Peyer's patch (tissue), 4 donors: ENCODE results near the gene ZNF891.

Source experiments
- POLR2A ChIP-seq, 2 donors: fragments of 450-650 bp; IDR thresholded peaks; one replicate each; pipeline ENCODE4 v1.5.1; 2017; ENCODE audit warnings: antibody characterized with exemption in 2 of 2, mild to moderate bottlenecking in 2 of 2, moderate library complexity in 2 of 2
- TF ChIP-seq, protein P1 (sequence below), 6 experiments: fragments of 450-650 bp in 4 of 6; fragments of 200-600 bp in 2 of 6; sonication (generic) in 1 of 6; IDR thresholded peaks; one replicate each; pipeline ENCODE4 v1.5.1; 2017 to 2019; ENCODE audit warnings: antibody characterized with exemption in 6 of 6, mild to moderate bottlenecking in 3 of 6, moderate library complexity in 1 of 6

DNA sequence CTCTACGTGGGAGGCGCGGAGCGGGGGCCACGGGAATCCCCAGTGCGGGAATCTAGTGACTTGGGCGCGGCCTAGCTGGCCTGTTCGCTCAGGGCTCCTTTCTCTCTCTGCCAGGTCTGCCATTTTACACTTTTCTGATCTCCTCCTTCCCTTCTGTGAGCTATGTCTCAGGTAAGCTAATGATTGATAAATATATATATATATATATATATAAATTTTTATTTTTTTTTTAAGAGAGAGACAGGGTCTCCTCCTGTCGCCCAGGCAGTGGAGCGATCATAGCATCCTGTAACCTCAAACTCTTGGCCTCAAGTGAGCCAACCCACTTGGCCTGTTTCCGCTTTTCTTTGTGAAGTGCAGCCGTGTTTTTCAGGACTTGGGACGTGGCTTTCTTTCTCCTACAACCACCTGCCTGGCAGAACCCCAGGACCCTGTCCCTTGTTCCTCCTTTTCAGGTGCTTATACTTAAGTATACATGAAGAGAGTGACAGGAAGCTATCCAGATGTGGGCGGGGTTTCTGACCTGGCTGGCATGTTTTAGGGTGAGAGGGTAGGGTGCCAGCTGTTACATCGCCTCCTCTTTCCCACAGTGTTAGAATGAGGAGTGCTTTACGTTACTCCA is 48.8 kb downstream of the ZNF891 start:
- TF ChIP-seq, protein P1, sequence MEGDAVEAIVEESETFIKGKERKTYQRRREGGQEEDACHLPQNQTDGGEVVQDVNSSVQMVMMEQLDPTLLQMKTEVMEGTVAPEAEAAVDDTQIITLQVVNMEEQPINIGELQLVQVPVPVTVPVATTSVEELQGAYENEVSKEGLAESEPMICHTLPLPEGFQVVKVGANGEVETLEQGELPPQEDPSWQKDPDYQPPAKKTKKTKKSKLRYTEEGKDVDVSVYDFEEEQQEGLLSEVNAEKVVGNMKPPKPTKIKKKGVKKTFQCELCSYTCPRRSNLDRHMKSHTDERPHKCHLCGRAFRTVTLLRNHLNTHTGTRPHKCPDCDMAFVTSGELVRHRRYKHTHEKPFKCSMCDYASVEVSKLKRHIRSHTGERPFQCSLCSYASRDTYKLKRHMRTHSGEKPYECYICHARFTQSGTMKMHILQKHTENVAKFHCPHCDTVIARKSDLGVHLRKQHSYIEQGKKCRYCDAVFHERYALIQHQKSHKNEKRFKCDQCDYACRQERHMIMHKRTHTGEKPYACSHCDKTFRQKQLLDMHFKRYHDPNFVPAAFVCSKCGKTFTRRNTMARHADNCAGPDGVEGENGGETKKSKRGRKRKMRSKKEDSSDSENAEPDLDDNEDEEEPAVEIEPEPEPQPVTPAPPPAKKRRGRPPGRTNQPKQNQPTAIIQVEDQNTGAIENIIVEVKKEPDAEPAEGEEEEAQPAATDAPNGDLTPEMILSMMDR (IDR thresholded peaks at IDR 0.05): no peak
- TF ChIP-seq POLR2A (IDR thresholded peaks at IDR 0.05): no peak
